Breast epithelium (tissue), 3 donors: ENCODE data around the gene MLST8.

ENCODE experiments used
- POLR2A ChIP-seq: fragments of 450-650 bp; IDR thresholded peaks from one replicate; pipeline ENCODE4 v1.6.1; 2016; ENCODE audit warnings: antibody characterized with exemption, mild to moderate bottlenecking, moderate library complexity
- POLR2AphosphoS5 ChIP-seq, 3 donors: sonication (generic); formaldehyde crosslinking; IDR thresholded peaks; one replicate each; pipeline ENCODE4 v1.6.1; 2017; ENCODE audit warnings: antibody characterized with exemption in 3 of 3
- TF ChIP-seq, protein P1 (sequence below), 3 donors: fragments of 450-650 bp; IDR thresholded peaks; one replicate each; pipeline ENCODE4 v1.5.1; 2016 to 2017; ENCODE audit warnings: antibody characterized with exemption in 3 of 3, mild to moderate bottlenecking in 3 of 3, moderate library complexity in 3 of 3

DNA sequence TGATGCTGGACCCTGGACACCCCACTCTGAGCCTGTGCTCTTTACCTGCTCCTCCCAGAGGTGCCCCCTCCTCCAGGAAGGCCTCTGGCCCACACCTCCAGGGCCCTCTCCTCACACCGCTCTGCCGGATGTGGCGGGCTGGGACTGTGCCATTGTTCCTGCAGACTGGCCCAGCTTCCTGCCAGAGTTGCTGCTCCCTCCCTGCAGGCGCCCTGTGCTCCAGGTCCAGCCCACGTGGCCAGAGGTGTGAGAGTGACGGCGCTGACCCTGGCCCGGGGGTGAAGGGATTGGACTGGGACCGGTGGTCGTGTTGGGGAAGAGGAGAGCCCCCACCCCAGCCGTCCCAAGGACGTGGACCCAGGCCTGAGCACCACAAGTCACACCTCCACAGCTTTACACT lies 23.8 kb downstream of the MLST8 start:
- TF ChIP-seq, protein P1, sequence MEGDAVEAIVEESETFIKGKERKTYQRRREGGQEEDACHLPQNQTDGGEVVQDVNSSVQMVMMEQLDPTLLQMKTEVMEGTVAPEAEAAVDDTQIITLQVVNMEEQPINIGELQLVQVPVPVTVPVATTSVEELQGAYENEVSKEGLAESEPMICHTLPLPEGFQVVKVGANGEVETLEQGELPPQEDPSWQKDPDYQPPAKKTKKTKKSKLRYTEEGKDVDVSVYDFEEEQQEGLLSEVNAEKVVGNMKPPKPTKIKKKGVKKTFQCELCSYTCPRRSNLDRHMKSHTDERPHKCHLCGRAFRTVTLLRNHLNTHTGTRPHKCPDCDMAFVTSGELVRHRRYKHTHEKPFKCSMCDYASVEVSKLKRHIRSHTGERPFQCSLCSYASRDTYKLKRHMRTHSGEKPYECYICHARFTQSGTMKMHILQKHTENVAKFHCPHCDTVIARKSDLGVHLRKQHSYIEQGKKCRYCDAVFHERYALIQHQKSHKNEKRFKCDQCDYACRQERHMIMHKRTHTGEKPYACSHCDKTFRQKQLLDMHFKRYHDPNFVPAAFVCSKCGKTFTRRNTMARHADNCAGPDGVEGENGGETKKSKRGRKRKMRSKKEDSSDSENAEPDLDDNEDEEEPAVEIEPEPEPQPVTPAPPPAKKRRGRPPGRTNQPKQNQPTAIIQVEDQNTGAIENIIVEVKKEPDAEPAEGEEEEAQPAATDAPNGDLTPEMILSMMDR (IDR thresholded peaks at IDR 0.05), result no peak
- TF ChIP-seq POLR2A (no peak), POLR2AphosphoS5 (IDR thresholded peaks at IDR 0.05) (no peak)
